ENCODE results near the gene CENATAC. TPM values are rescaled to one million over a fixed set of nuclear protein-coding genes. Genes with fewer than 3 reads are reported as not detected.
A peak's percentile ranks its signal among the peaks of the same experiment; 100 is the strongest.
"Not testable (repeated sequence)": the region's sequence is repeated elsewhere in the genome, so short reads cannot be mapped to it uniquely, and the experiment has no call there.

Gene CENATAC
- total RNA-seq, 1 experiment from 2014 or later, result 61.7 TPM

GRCh38 chr11:119016216-119017009, 18.5 kb downstream of the CENATAC start:
- Histone ChIP-seq H3K4me2 (peak overlapping the region; percentile 97), H3K27me3 (ENCODE audit: insufficient read depth, low read depth) (no peaks in the 10 kb centered on the region), H3K4me3 (peak overlapping the region; percentile 98), H3K9me3 (ENCODE audit: insufficient read depth, low read depth) (no peaks in the 10 kb centered on the region), H3K4me1 (replicated peaks; ENCODE audit: insufficient read depth) (peaks cover 34% of the 10 kb centered on the region), H3K27ac (peak overlapping the region; percentile 78), H3K36me3 (ENCODE audit: low read depth) (peaks cover 51% of the 10 kb centered on the region), H2AFZ (no peak overlapping the region), H3K9me2 (ENCODE audit: insufficient read depth) (no peaks in the 10 kb centered on the region), H3F3A (ENCODE audit: insufficient read depth, low read depth) (peaks cover 84% of the 10 kb centered on the region), H3K79me2 (ENCODE audit: low read depth) (peaks cover 68% of the 10 kb centered on the region), H4K20me1 (ENCODE audit: insufficient read depth) (peaks cover 42% of the 10 kb centered on the region)
- TF ChIP-seq CTCF (conservative IDR thresholded peaks at IDR 0.05), result no peak
- TF ChIP-seq EZH2 (IDR thresholded peaks at IDR 0.05; ENCODE audit: low read depth), result no peak
- BruUV-seq (replicated peaks), result no TSS peak
- DNase-seq, result peak in 1 of 2 experiments; percentile 19
- intact Hi-C loops (cut with micrococcal nuclease; ENCODE audit: unreplicated experiment), result loop anchor here (5.0 kb wide), 2 partner anchors 181 to 306 kb away; no protein-coding TSS in a partner anchor
- ChIA-PET POLR2A (ENCODE audit: unreplicated experiment) (interaction anchor here (0.6 to 0.7 kb wide), 2 partner anchors 104 to 322 kb away, joined by 5 to 30 read pairs; no protein-coding TSS in a partner anchor), CTCF (no interaction called here)

GRCh38 chr11:119017377-119017776, 19.4 kb downstream of the CENATAC start:
- H3K9me2 ChIP-seq (ENCODE audit: insufficient read depth); H2AFZ ChIP-seq; H3K9me3 ChIP-seq (ENCODE audit: insufficient read depth, low read depth); DNase-seq; H3K27me3 ChIP-seq (ENCODE audit: insufficient read depth, low read depth); CTCF ChIA-PET: not testable (repeated sequence)
- Histone ChIP-seq H3K27ac (peak overlapping the region; percentile 78), H3K36me3 (ENCODE audit: low read depth) (peaks cover 57% of the 10 kb centered on the region), H3K4me3 (peak overlapping the region; percentile 98), H3F3A (ENCODE audit: insufficient read depth, low read depth) (peaks cover 75% of the 10 kb centered on the region), H3K4me1 (replicated peaks; ENCODE audit: insufficient read depth) (peaks cover 34% of the 10 kb centered on the region), H3K79me2 (ENCODE audit: low read depth) (peaks cover 74% of the 10 kb centered on the region), H4K20me1 (ENCODE audit: insufficient read depth) (peaks cover 42% of the 10 kb centered on the region), H3K4me2 (peak overlapping the region; percentile 97)
- BruUV-seq (replicated peaks), result TSS peak; percentile 75
- POLR2A ChIA-PET (ENCODE audit: unreplicated experiment), result interaction anchor here (1.2 kb wide), 1 partner anchor 19 kb away, joined by 14 read pairs; no protein-coding TSS in a partner anchor
- intact Hi-C loops (cut with micrococcal nuclease; ENCODE audit: unreplicated experiment), result loop anchor here (5.0 kb wide), 2 partner anchors 180 to 305 kb away; no protein-coding TSS in a partner anchor

GRCh38 chr11:119018074-119018938, 20.4 kb downstream of the CENATAC start, which contains the start of the genes RPS25 and TRAPPC4:
TSS of gene RPS25 (minus strand) at chr11:119018343. CDS start at chr11:119018284, 59 bp downstream.
TSS of gene TRAPPC4 (plus strand) at chr11:119018766. CDS start at chr11:119018796, 30 bp downstream.
- H3K4me3 ChIP-seq, result peak within 1 kb of the TSS; percentile 98
- peaks cover 35% of the 10 kb centered on the region for H4K20me1 ChIP-seq (ENCODE audit: insufficient read depth)
- H3K9me2 ChIP-seq (ENCODE audit: insufficient read depth), result no peaks in the 10 kb centered on the region
- H2AFZ ChIP-seq, result peak within 1 kb of the TSS; percentile 82
- no TSS peak for BruUV-seq (replicated peaks)
- peaks cover 74% of the 10 kb centered on the region for H3K79me2 ChIP-seq (ENCODE audit: low read depth)
- peak within 1 kb of the TSS; percentile 78 for H3K27ac ChIP-seq
- intact Hi-C loops (cut with micrococcal nuclease; ENCODE audit: unreplicated experiment), result loop anchor here (2.0 to 5.0 kb wide), 3 partner anchors 90 to 304 kb away; no protein-coding TSS in a partner anchor
- ChIA-PET POLR2A (ENCODE audit: unreplicated experiment) (interaction anchor here (0.7 to 1.2 kb wide), 5 partner anchors 20 to 396 kb away, joined by 3 to 14 read pairs (median 7); no protein-coding TSS in a partner anchor), CTCF (no interaction called here)
- H3K27me3 ChIP-seq (ENCODE audit: insufficient read depth, low read depth), result no peaks in the 10 kb centered on the region
- peak; percentile 89 to 96 for DNase-seq
- peak within 1 kb of the TSS; percentile 97 for H3K4me2 ChIP-seq
- no peaks in the 10 kb centered on the region for H3K9me3 ChIP-seq (ENCODE audit: insufficient read depth, low read depth)
- no peak for TF ChIP-seq EZH2 (IDR thresholded peaks at IDR 0.05; ENCODE audit: low read depth)
- H3K36me3 ChIP-seq (ENCODE audit: low read depth), result peaks cover 55% of the 10 kb centered on the region
- H3F3A ChIP-seq (ENCODE audit: insufficient read depth, low read depth), result peaks cover 68% of the 10 kb centered on the region
- H3K4me1 ChIP-seq (replicated peaks; ENCODE audit: insufficient read depth), result peaks cover 36% of the 10 kb centered on the region

Data from PC-9 (cell line).